Vagina (tissue), 2 donors: ENCODE results near the gene MKNK2. TPM values are rescaled to one million over a fixed set of nuclear protein-coding genes. Genes with fewer than 3 reads are reported as not detected.

Experiments
- DNase-seq, 2 donors: peaks; one replicate each; pipeline ENCODE4 v3.0.0-alpha.2; 2017; ENCODE audit errors: extremely low spot score in 2 of 2
- H3K27ac ChIP-seq: fragments of 200-600 bp; sonication (generic); one replicate; pipeline ENCODE4 v1.5.1; 2019
- H3K27me3 ChIP-seq: fragments of 200-600 bp; sonication (generic); one replicate; pipeline ENCODE4 v1.5.1; 2019
- H3K36me3 ChIP-seq, 2 donors: fragments of 200-600 bp; sonication (generic); one replicate each; pipeline ENCODE4 v1.5.1; 2017 to 2019
- H3K4me1 ChIP-seq: fragments of 200-600 bp; sonication (generic); one replicate; pipeline ENCODE4 v1.5.1; 2019
- H3K4me3 ChIP-seq, 2 donors: fragments of 200-600 bp; sonication (generic); 1 replicate in 1 of 2; 2 replicates in 1 of 2; pipeline ENCODE4 v1.5.1; 2016 to 2019
- H3K9me3 ChIP-seq: fragments of 200-600 bp; sonication (generic); one replicate; pipeline ENCODE4 v1.5.1; 2019
- POLR2A ChIP-seq, 2 donors: fragments of 450-650 bp; IDR thresholded peaks; one replicate each; pipeline ENCODE4 v1.6.1; 2017; ENCODE audit warnings: antibody characterized with exemption in 2 of 2, mild to moderate bottlenecking in 2 of 2, moderate library complexity in 2 of 2
- POLR2AphosphoS5 ChIP-seq, 2 donors: sonication (generic); formaldehyde crosslinking; IDR thresholded peaks; one replicate each; pipeline ENCODE4 v1.9.0; 2017; ENCODE audit warnings: antibody characterized with exemption in 2 of 2, mild to moderate bottlenecking in 2 of 2, low read depth in 1 of 2; ENCODE audit not compliant: insufficient read depth in 1 of 2
- intact Hi-C: fragments of 100-400 bp; cut with DNase I; formaldehyde crosslinking; loops from one replicate; pipeline ENCODE4 v1.15.1; 2023
- total RNA-seq: library from RNA; depleted of rRNA; stranded (reverse); fragments of >200 nt; gene quantifications from one replicate; pipeline ENCODE4 v1.2.3, GENCODE V29; 2016
- TF ChIP-seq, protein P1 (sequence below), 3 experiments: fragments of 450-650 bp in 2 of 3; fragments of 200-600 bp in 1 of 3; sonication (generic) in 1 of 3; IDR thresholded peaks; one replicate each; pipeline ENCODE4 v1.5.1; 2017 to 2019; ENCODE audit warnings: antibody characterized with exemption in 3 of 3, mild to moderate bottlenecking in 2 of 3, moderate library complexity in 2 of 3

MKNK2 gene
- total RNA-seq, 1 donor from 2014 or later, result 185 TPM

DNA sequence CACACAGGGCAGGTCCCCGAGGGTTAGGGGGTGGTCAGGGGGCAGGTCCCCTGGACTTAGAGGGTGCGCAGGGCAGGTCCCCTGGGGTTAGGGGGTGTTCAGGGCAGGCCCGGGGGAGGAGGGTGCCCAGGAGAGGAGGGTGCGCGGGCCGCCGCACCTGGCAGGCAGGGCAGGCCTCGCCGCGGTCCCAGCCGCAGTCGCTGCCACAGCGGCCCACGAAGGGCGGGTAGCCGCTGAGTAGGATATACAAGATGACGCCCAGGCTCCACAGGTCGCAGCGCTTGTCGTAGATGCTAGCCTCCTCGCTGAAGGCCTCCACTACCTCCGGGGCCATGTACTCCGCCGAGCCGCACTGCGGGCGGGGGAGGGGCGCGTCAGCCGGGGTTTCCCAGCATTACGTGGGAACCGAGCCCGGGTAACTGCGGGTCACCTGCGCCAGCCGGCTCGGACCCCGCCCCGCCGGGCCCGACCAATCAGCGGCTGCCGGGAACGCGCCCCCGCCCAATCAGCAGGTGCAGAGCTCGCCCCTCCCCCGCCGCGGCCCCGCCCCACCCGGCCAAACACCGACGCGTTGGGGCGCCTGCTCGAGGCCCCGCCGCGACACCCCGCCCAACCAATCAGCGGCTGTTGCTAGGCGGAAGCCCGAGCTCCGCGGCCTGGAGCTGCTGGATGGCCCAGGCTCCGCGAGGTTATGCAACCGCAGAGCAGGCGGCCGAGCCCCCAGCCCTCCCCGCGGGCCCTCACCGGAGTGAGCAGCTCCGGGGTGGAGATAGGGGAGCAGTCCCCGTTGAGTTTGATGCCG, 9.2 kb downstream of the MKNK2 start:
- H3K36me3 ChIP-seq, result peaks cover 0 to 61% of the 10 kb centered on the region in 2 donors

DNA sequence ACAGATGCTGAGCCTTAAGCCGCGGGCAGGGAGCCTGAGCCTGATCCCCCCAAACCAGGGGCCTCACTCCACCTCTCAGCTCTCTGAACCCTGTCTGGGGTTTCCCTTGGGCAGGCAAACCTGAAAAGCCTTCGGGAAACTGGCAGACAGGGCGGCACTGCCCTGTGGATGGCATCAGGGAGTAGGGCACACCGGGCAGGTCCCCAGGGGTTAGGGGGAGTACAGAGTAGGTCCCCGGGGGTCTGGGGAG, 9.7 kb downstream of the MKNK2 start:
- no peak for DNase-seq
- intact Hi-C loops, result no loop called here
- H3K4me3 ChIP-seq, result peak overlapping the region in 1 of 2 donors; percentile 39
- H3K36me3 ChIP-seq, result peaks cover 0 to 56% of the 10 kb centered on the region in 2 donors
- H3K27ac ChIP-seq, result peak overlapping the region; percentile 100
- peaks cover 61% of the 10 kb centered on the region for H3K4me1 ChIP-seq
- no peaks in the 10 kb centered on the region for H3K9me3 ChIP-seq
- no peak for TF ChIP-seq POLR2AphosphoS5 (IDR thresholded peaks at IDR 0.05; ENCODE audit: insufficient read depth in 1 of 2, low read depth in 1 of 2)
- TF ChIP-seq, protein P1, sequence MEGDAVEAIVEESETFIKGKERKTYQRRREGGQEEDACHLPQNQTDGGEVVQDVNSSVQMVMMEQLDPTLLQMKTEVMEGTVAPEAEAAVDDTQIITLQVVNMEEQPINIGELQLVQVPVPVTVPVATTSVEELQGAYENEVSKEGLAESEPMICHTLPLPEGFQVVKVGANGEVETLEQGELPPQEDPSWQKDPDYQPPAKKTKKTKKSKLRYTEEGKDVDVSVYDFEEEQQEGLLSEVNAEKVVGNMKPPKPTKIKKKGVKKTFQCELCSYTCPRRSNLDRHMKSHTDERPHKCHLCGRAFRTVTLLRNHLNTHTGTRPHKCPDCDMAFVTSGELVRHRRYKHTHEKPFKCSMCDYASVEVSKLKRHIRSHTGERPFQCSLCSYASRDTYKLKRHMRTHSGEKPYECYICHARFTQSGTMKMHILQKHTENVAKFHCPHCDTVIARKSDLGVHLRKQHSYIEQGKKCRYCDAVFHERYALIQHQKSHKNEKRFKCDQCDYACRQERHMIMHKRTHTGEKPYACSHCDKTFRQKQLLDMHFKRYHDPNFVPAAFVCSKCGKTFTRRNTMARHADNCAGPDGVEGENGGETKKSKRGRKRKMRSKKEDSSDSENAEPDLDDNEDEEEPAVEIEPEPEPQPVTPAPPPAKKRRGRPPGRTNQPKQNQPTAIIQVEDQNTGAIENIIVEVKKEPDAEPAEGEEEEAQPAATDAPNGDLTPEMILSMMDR (IDR thresholded peaks at IDR 0.05), result no peak
- no peak for TF ChIP-seq POLR2A (IDR thresholded peaks at IDR 0.05)
- H3K27me3 ChIP-seq, result no peaks in the 10 kb centered on the region

More for the DNA sequence above, 9.2 kb downstream of the MKNK2 start:
- H3K27ac ChIP-seq, result peak overlapping the region; percentile 100
- peak; percentile 97 to 98 for DNase-seq
- intact Hi-C loops, result no loop called here
- no peak for TF ChIP-seq POLR2A (IDR thresholded peaks at IDR 0.05)
- peak in 1 of 2 donors; percentile 73 for TF ChIP-seq POLR2AphosphoS5 (IDR thresholded peaks at IDR 0.05; ENCODE audit: insufficient read depth in 1 of 2, low read depth in 1 of 2)
- H3K27me3 ChIP-seq, result no peaks in the 10 kb centered on the region
- peaks cover 66% of the 10 kb centered on the region for H3K4me1 ChIP-seq
- H3K9me3 ChIP-seq, result no peaks in the 10 kb centered on the region
- peak overlapping the region; percentile 30 to 41 for H3K4me3 ChIP-seq

GRCh38 chr19:2040647-2041432, 10.2 kb downstream of the MKNK2 start:
- peaks cover 56% of the 10 kb centered on the region for H3K4me1 ChIP-seq
- no peak for DNase-seq
- H3K27ac ChIP-seq, result peak overlapping the region; percentile 100
- no peak overlapping the region for H3K4me3 ChIP-seq
- peaks cover 0 to 51% of the 10 kb centered on the region in 2 donors for H3K36me3 ChIP-seq
- no peaks in the 10 kb centered on the region for H3K27me3 ChIP-seq
- H3K9me3 ChIP-seq, result peaks cover 2% of the 10 kb centered on the region
- intact Hi-C loops, result no loop called here
- TF ChIP-seq, protein P1 (IDR thresholded peaks at IDR 0.05), result no peak
- TF ChIP-seq POLR2AphosphoS5 (IDR thresholded peaks at IDR 0.05; ENCODE audit: insufficient read depth in 1 of 2, low read depth in 1 of 2), result no peak
- TF ChIP-seq POLR2A (IDR thresholded peaks at IDR 0.05), result no peak

DNA sequence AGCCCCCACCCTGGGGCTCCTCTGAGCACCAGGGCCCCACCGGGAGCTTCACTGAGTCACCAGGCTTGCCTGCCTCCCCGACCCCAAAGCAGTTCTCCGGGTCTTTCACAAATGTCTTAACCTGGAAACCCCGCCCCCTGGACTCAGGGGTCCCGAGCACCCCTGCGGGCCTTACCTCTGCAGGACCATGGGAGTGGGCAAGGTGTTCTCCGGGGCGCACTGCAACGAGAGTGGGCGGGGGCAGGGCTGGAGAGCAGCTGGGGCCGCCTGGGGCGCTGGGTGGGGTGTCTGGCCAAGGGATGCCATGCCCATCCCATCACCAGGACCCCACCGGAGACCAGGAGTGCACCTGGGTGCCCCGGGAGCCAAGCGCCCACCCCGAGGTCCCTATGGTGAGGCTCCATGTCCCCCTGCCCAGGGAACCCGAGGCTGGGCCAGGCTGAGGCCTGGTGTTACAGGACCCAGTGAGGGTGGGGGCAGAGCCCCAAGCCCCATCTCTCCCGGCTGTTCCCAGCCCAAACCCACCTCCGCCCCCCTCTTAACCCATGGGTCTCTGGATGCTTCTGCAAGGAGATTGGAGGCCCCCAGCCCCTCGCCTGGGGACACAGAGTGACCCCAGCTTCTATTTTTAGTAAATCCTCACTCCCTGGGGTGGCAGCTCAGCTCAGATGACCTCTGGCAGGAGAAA, 10.9 kb downstream of the MKNK2 start:
- Histone ChIP-seq H3K27ac (peak overlapping the region; percentile 100), H3K9me3 (peaks cover 8% of the 10 kb centered on the region), H3K36me3 (peaks cover 0 to 44% of the 10 kb centered on the region in 2 donors), H3K27me3 (no peaks in the 10 kb centered on the region), H3K4me3 (no peak overlapping the region), H3K4me1 (peaks cover 49% of the 10 kb centered on the region)
- intact Hi-C loops, result no loop called here
- DNase-seq, result no peak
- TF ChIP-seq POLR2A (IDR thresholded peaks at IDR 0.05), result no peak
- no peak for TF ChIP-seq POLR2AphosphoS5 (IDR thresholded peaks at IDR 0.05; ENCODE audit: insufficient read depth in 1 of 2, low read depth in 1 of 2)
- TF ChIP-seq, protein P1 (IDR thresholded peaks at IDR 0.05), result no peak
